Spleen (tissue), 7 donors: ENCODE results near the gene NSMCE4A.

Source experiments
- POLR2A ChIP-seq, 3 donors: fragments of 450-650 bp; IDR thresholded peaks; one replicate each; pipeline ENCODE4 v1.5.1; 2017; ENCODE audit warnings: antibody characterized with exemption in 3 of 3, mild to moderate bottlenecking in 1 of 3
- TF ChIP-seq, protein P1 (sequence below), 11 experiments: fragments of 200-600 bp in 7 of 11; fragments of 450-650 bp in 4 of 11; sonication (generic) in 4 of 11; IDR thresholded peaks in 8 of 11; conservative IDR thresholded peaks in 3 of 11; 1 replicate in 7 of 11; 2 replicates in 4 of 11; pipeline versions ENCODE4 v1.4.0 to v1.8.0; 2016 to 2021; ENCODE audit warnings: antibody characterized with exemption in 11 of 11, inconsistent platforms in 4 of 11, mild to moderate bottlenecking in 1 of 11
- donor health status: DM: no; HTN: no; CAD: no; lungs with moderate emphysema.
- donor health status: DM: no; HTN: no; CAD: no.
- donor health status: DM: no; HTN: no; CAD: no.

DNA sequence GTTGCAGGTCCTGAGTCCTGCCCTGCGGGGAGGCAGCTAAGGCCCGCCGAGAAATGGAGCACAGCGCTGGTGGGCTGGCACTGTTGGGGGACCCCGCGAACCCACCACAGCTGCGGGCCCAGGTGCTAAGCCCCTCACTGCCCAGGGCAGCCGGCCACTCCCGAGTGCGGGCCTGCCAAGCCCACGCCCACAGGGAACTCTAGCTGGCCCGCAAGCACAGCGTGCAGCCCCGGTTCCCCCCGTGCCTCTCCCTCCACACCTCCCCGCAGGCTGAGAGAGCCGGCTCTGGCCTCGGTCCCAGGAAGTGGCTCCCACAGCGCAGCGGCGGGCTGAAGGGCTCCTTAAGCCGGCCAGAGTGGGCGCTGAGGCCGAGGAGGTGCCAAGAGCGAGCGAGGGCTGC lies 3.5 kb upstream of the NSMCE4A start:
- TF ChIP-seq, protein P1, sequence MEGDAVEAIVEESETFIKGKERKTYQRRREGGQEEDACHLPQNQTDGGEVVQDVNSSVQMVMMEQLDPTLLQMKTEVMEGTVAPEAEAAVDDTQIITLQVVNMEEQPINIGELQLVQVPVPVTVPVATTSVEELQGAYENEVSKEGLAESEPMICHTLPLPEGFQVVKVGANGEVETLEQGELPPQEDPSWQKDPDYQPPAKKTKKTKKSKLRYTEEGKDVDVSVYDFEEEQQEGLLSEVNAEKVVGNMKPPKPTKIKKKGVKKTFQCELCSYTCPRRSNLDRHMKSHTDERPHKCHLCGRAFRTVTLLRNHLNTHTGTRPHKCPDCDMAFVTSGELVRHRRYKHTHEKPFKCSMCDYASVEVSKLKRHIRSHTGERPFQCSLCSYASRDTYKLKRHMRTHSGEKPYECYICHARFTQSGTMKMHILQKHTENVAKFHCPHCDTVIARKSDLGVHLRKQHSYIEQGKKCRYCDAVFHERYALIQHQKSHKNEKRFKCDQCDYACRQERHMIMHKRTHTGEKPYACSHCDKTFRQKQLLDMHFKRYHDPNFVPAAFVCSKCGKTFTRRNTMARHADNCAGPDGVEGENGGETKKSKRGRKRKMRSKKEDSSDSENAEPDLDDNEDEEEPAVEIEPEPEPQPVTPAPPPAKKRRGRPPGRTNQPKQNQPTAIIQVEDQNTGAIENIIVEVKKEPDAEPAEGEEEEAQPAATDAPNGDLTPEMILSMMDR (IDR thresholded peaks at IDR 0.05 in 8 of 11, conservative IDR thresholded peaks at IDR 0.05 in 3 of 11): no peak
- TF ChIP-seq POLR2A (IDR thresholded peaks at IDR 0.05): no peak
